ENCODE results near the gene SLC37A3. TPM values are rescaled to one million over a fixed set of nuclear protein-coding genes. Genes with fewer than 3 reads are reported as not detected.

Gene SLC37A3
- total and polyA plus RNA-seq, 2 of the 13 experiments (the other 11 are each of a cell fraction or from before 2014, with no cell fraction given) = 21.3 to 27.9 TPM

DNA sequence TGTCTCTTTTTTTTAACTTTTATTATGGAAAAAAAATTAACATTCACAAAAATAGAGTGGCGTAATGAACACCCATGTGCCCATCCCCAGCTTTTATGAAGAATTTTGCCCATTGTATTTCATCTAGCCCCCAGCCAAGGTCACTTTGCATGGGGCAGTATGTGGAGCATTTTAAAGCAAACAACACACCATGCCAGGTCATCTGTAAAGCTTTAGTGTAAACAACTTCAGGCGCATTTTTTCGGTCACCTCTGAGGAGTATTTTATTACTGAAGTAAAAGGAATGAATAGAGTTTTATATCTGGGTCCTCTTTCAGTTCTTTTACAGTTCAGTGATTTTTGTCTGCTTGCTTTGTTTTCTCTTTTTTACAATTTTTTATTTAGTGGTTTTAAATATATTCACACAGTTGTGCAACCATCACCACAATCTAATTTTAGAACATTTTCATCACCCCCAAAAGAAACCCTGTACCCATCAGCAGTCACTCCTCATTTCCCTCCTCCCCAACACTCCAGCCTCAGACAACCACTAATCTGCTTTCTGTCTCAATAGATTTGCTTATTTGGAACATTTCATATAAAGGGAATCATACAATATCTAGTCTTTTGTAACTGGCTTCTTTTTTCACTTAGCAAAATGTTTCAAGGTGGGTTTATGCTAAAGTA lies 87.9 kb downstream of the SLC37A3 start (continued):
- TF ChIP-seq, protein P1, sequence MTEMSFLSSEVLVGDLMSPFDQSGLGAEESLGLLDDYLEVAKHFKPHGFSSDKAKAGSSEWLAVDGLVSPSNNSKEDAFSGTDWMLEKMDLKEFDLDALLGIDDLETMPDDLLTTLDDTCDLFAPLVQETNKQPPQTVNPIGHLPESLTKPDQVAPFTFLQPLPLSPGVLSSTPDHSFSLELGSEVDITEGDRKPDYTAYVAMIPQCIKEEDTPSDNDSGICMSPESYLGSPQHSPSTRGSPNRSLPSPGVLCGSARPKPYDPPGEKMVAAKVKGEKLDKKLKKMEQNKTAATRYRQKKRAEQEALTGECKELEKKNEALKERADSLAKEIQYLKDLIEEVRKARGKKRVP (CRISPR knock-in tag; IDR thresholded peaks at IDR 0.05) = peak in 1 of 2 experiments; percentile 46; a peak in 1 of 4 replicates
- TF ChIP-seq ZSCAN29 (CRISPR knock-in tag; conservative IDR thresholded peaks at IDR 0.05) (no peak), TRIM24 (CRISPR knock-in tag; IDR thresholded peaks at IDR 0.05) (no peak), NFKB2 (CRISPR knock-in tag; IDR thresholded peaks at IDR 0.05; ENCODE audit: borderline replicate concordance) (no peak), ZFP36 (IDR thresholded peaks at IDR 0.05; ENCODE audit: borderline replicate concordance, low read depth, low read length, partially characterized antibody) (no peak), ZBTB7B (CRISPR knock-in tag; IDR thresholded peaks at IDR 0.05) (0 out of 2 replicates have a peak, but pooled peaks have one; percentile 25), NFYC (CRISPR knock-in tag; IDR thresholded peaks at IDR 0.05) (no peak), HOXA5 (CRISPR knock-in tag; IDR thresholded peaks at IDR 0.05) (no peak), NR3C1 (CRISPR knock-in tag; IDR thresholded peaks at IDR 0.05) (no peak), SNRNP70 (IDR thresholded peaks at IDR 0.05; ENCODE audit: low read depth, low read length) (no peak)
- TF ChIP-seq, protein P2, sequence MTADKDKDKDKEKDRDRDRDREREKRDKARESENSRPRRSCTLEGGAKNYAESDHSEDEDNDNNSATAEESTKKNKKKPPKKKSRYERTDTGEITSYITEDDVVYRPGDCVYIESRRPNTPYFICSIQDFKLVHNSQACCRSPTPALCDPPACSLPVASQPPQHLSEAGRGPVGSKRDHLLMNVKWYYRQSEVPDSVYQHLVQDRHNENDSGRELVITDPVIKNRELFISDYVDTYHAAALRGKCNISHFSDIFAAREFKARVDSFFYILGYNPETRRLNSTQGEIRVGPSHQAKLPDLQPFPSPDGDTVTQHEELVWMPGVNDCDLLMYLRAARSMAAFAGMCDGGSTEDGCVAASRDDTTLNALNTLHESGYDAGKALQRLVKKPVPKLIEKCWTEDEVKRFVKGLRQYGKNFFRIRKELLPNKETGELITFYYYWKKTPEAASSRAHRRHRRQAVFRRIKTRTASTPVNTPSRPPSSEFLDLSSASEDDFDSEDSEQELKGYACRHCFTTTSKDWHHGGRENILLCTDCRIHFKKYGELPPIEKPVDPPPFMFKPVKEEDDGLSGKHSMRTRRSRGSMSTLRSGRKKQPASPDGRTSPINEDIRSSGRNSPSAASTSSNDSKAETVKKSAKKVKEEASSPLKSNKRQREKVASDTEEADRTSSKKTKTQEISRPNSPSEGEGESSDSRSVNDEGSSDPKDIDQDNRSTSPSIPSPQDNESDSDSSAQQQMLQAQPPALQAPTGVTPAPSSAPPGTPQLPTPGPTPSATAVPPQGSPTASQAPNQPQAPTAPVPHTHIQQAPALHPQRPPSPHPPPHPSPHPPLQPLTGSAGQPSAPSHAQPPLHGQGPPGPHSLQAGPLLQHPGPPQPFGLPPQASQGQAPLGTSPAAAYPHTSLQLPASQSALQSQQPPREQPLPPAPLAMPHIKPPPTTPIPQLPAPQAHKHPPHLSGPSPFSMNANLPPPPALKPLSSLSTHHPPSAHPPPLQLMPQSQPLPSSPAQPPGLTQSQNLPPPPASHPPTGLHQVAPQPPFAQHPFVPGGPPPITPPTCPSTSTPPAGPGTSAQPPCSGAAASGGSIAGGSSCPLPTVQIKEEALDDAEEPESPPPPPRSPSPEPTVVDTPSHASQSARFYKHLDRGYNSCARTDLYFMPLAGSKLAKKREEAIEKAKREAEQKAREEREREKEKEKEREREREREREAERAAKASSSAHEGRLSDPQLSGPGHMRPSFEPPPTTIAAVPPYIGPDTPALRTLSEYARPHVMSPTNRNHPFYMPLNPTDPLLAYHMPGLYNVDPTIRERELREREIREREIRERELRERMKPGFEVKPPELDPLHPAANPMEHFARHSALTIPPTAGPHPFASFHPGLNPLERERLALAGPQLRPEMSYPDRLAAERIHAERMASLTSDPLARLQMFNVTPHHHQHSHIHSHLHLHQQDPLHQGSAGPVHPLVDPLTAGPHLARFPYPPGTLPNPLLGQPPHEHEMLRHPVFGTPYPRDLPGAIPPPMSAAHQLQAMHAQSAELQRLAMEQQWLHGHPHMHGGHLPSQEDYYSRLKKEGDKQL (CRISPR knock-in tag; IDR thresholded peaks at IDR 0.05; ENCODE audit: low read depth) = no peak
- TF ChIP-seq, protein P3, sequence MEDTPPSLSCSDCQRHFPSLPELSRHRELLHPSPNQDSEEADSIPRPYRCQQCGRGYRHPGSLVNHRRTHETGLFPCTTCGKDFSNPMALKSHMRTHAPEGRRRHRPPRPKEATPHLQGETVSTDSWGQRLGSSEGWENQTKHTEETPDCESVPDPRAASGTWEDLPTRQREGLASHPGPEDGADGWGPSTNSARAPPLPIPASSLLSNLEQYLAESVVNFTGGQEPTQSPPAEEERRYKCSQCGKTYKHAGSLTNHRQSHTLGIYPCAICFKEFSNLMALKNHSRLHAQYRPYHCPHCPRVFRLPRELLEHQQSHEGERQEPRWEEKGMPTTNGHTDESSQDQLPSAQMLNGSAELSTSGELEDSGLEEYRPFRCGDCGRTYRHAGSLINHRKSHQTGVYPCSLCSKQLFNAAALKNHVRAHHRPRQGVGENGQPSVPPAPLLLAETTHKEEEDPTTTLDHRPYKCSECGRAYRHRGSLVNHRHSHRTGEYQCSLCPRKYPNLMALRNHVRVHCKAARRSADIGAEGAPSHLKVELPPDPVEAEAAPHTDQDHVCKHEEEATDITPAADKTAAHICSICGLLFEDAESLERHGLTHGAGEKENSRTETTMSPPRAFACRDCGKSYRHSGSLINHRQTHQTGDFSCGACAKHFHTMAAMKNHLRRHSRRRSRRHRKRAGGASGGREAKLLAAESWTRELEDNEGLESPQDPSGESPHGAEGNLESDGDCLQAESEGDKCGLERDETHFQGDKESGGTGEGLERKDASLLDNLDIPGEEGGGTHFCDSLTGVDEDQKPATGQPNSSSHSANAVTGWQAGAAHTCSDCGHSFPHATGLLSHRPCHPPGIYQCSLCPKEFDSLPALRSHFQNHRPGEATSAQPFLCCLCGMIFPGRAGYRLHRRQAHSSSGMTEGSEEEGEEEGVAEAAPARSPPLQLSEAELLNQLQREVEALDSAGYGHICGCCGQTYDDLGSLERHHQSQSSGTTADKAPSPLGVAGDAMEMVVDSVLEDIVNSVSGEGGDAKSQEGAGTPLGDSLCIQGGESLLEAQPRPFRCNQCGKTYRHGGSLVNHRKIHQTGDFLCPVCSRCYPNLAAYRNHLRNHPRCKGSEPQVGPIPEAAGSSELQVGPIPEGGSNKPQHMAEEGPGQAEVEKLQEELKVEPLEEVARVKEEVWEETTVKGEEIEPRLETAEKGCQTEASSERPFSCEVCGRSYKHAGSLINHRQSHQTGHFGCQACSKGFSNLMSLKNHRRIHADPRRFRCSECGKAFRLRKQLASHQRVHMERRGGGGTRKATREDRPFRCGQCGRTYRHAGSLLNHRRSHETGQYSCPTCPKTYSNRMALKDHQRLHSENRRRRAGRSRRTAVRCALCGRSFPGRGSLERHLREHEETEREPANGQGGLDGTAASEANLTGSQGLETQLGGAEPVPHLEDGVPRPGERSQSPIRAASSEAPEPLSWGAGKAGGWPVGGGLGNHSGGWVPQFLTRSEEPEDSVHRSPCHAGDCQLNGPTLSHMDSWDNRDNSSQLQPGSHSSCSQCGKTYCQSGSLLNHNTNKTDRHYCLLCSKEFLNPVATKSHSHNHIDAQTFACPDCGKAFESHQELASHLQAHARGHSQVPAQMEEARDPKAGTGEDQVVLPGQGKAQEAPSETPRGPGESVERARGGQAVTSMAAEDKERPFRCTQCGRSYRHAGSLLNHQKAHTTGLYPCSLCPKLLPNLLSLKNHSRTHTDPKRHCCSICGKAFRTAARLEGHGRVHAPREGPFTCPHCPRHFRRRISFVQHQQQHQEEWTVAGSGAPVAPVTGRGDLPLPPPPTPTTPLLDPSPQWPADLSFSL (CRISPR knock-in tag; IDR thresholded peaks at IDR 0.05) = no peak; the same call in 1 of the 2 replicates
- TF ChIP-seq, protein P4, sequence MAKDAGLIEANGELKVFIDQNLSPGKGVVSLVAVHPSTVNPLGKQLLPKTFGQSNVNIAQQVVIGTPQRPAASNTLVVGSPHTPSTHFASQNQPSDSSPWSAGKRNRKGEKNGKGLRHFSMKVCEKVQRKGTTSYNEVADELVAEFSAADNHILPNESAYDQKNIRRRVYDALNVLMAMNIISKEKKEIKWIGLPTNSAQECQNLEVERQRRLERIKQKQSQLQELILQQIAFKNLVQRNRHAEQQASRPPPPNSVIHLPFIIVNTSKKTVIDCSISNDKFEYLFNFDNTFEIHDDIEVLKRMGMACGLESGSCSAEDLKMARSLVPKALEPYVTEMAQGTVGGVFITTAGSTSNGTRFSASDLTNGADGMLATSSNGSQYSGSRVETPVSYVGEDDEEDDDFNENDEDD (CRISPR knock-in tag; IDR thresholded peaks at IDR 0.05; ENCODE audit: borderline replicate concordance) = no peak
- TF ChIP-seq, protein P5, sequence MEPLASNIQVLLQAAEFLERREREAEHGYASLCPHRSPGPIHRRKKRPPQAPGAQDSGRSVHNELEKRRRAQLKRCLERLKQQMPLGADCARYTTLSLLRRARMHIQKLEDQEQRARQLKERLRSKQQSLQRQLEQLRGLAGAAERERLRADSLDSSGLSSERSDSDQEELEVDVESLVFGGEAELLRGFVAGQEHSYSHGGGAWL (CRISPR knock-in tag; IDR thresholded peaks at IDR 0.05) = no peak

Measured in HepG2 (cell line).